HG02970 (cell line): ENCODE measurements around the gene NXNL1.
"Not testable (repeated sequence)": the region's sequence is repeated elsewhere in the genome, so short reads cannot be mapped to it uniquely, and the experiment has no call there.

Experiments
- ATAC-seq: cut with Tn5 transposase; IDR thresholded peaks from one replicate; pipeline ENCODE4 v1.9.1; 2021; ENCODE audit warnings: mild to moderate bottlenecking, moderate library complexity, moderate number of reproducible peaks; ENCODE audit not compliant: unreplicated experiment, low FRiP score

NXNL1 gene, protein sequence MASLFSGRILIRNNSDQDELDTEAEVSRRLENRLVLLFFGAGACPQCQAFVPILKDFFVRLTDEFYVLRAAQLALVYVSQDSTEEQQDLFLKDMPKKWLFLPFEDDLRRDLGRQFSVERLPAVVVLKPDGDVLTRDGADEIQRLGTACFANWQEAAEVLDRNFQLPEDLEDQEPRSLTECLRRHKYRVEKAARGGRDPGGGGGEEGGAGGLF

DNA sequence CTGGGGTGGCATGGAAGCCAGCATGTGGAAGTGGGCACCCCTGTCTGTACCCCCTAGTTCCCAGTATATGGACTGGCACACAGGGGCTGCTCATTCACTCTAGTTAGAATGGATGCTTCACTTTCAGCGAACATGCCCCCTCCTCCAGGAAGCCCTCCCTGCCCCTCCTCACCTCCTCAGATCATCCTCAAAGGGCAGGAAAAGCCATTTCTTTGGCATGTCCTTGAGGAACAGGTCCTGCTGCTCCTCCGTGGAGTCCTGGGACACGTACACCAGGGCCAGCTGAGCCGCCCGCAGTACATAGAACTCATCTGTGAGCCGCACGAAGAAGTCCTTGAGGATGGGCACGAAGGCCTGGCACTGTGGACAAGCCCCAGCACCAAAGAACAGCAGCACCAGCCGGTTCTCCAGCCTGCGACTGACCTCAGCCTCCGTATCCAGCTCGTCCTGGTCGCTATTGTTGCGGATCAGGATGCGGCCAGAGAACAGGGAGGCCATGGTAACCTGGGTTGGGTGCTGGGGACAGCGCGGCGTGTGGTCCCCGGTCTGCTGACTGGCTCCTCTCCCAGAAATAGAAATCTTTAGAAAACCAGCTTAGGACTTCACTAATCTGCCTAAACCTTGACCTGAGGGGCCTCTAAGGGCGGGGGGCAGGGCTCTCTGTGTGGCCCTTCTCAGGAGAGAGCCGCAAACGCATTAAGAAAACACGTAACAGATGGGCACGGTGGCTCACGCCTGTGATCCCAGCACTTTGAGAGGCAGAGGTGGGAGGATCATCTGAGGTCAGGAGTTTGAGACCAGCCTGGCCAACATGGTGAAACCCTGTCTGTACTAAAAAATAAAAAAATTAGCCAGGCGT lies at the start of gene NXNL1:
TSS of gene NXNL1 (minus strand) at position 555 of the 859 bp plus-strand sequence. CDS start at position 498, 57 bp downstream.
- no peak for ATAC-seq

DNA sequence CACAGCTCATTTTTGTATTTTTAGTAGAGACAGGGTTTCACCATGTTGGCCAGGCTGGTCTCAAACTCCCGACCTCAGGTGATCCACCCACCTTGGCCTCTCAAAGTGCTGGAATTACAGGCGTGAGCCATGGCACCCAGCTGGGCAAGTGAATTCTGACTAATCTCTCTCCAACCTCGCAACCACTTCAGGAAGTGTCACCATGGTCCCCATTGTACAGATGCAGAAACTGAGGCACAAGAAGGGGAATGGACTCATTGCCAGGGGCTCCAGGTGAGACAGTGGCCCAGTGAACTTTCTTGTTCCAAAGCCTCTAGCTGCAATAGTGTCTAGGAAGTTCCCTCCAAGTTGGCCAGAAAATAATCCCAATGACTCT lies 47.8 kb upstream of the NXNL1 start:
- ATAC-seq = not testable (repeated sequence)

DNA sequence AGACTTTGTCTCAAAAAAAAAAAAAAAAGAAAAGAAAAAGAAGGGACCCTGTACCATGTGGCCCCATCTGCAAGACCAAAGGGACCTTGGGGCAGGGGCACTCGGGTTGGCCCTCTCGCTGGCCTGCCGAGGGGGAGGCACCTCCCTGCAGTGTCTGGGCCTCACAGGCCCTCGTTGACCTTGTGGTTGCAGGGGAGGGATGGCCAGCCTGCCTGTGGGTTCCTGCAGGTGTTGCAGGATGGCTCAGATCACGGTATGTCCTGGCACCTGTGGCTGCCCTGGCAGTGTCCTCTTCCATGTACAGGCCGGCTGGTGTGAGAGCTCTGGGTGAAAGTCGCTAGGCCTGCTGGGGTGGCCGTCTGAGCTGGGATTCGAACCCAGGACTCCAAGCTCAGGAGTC lies 46.0 kb upstream of the NXNL1 start:
- no peak for ATAC-seq

DNA sequence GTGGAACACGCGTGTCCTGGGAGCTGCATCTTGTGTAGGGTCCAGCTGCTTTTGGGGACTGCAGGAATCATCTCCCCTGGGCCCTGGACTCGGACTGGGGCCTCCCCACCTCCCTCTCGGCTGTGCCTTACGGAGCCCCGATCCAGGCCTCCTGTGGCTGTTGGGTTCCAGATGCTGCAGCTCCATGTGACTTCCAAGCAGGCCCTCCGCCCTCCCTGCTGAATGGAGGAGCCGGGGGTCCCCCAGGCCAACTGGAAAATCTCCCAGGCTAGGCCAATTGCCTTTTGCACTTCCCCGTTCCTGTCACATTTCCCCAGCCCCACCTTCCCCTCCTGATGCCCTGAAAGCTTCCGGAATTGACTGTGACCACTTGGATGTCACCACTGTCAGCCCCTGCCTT lies 44.5 kb upstream of the NXNL1 start:
- no peak for ATAC-seq

DNA sequence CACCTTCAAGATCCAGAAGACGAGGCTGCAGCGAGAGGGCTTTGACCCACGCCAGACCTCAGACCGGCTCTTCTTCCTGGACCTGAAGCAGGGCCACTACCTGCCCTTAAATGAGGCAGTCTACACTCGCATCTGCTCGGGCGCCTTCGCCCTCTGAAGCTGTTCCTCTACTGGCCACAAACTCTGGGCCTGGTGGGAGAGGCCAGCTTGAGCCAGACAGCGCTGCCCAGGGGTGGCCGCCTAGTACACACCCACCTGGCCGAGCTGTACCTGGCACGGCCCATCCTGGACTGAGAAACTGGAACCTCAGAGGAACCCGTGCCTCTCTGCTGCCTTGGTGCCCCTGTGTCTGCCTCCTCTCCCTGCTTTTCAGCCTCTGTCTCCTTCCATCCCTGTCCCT lies 43.7 kb upstream of the NXNL1 start:
- no peak for ATAC-seq

DNA sequence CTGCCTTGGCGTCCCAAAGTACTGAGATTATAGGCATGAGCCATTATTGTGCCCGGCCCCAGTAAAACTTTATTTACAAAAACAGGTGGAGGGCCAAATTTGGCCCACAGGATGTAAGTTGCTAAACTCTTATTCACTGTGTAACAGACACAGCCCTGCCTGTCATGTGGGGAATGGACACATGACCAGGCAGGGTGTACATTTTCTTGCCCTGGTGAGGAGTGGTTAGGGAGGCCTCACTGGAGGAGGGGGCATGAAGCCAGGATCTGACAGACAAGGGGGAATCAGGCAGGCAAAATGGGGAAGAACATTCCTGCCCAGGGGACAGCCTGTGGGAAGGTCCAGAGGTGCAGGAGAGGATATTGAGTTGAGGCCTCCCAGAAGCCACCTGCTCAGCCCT lies 43.3 kb upstream of the NXNL1 start:
- no peak for ATAC-seq

DNA sequence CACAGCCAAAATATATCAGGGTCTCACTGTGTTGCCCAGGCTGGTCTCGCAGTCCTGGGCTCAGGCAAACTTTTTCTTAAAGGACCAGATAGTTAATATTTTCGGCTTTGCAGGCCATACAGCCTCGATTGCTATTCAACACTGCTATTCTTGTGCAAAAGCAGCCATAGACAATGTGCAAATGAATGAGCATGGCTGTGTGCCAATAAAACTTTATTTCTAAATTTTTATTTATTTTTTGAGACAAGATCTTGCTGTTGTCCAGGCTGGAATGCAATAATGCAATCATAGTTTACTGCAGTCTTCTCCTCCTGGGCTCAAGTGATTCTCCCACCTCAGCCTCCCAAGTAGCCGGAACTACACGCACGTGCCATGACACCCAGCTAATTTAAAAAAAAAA lies 42.5 kb upstream of the NXNL1 start:
- no peak for ATAC-seq

DNA sequence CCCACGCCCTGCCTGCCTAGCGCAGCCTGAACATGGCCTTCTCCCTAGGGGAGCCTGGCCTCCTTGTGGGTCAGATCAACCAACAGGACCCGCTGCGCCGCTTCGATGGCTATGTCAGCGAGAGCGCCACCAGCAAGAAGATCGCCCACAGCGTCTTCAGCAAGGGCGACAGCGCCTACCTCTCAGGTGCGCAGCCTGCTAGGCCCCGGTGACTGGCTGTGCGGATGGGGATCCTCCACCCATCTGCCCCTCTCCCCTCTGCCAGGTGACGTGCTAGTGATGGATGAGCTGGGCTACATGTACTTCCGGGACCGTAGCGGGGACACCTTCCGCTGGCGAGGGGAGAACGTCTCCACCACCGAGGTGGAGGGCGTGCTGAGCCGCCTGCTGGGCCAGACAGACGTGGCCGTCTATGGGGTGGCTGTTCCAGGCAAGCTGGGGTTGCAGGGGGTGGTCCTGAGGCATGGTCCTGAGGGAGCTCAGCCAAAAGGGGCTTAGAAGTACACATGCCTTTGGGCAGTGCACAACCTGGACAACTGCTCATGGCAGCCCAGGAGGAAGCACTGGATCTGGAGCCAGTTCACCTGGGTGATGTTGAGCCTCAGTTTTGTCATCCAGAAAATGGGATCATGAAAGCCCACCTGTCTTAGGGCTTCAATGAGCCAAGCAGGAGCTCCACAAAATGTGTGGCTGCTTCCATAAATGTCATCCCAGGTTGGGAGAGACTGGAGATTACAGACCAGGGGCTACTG lies 39.9 kb upstream of the NXNL1 start:
- no peak for ATAC-seq

DNA sequence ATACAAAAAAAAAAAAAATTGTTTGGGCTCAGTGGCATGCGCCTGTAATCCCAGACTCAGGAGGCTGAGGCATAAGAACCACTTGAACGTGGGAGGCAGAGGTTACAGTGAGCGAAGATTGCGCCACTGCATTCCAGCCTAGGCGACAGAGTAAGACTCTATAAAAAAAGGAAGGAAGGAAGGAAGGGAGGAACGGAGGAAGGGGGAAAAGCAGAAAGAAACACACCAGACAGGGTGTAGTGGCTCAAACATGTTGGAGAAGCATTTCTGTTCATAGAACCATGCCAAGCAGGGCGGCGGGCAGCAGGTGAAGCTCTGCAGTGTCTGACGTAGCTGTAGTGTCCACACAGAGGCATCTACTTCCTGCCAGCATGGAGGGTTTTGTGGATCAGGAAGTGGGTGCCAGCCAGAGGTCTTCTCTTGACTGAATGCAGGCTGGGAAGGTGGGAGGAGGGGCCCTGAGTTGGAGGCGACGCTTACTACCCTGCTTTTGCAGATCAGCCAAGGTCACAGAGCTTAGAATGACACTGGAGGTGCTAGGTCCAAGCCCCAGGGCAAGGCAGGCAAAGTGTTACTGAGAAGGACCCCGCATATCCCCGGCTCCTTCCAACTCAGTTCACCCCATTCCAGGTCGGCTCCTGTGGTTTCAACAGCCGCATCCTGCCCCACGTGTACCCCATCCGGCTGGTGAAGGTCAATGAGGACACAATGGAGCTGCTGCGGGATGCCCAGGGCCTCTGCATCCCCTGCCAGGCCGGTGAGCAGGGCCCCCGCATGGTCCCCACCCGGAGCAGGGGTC lies 39.1 kb upstream of the NXNL1 start:
- ATAC-seq = no peak

DNA sequence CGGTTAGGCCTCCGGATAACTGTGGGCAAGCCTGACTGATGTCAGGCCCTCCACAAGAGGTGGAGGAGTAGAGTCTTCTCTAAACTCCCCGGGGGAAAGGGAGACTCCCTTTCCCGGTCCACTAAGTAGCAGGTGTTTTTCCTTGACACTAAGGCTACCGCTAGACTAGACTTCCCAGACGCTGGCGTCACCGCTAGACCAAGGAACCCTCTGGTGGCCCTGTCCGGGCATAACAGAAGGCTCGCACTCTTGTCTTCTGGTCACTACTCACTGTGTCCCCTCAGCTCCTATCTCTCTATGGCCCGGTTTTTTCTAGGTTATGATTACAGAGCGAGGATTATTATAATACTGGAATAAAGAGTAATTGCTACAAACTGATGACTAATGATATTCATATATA lies 38.3 kb upstream of the NXNL1 start:
- not testable (repeated sequence) for ATAC-seq

DNA sequence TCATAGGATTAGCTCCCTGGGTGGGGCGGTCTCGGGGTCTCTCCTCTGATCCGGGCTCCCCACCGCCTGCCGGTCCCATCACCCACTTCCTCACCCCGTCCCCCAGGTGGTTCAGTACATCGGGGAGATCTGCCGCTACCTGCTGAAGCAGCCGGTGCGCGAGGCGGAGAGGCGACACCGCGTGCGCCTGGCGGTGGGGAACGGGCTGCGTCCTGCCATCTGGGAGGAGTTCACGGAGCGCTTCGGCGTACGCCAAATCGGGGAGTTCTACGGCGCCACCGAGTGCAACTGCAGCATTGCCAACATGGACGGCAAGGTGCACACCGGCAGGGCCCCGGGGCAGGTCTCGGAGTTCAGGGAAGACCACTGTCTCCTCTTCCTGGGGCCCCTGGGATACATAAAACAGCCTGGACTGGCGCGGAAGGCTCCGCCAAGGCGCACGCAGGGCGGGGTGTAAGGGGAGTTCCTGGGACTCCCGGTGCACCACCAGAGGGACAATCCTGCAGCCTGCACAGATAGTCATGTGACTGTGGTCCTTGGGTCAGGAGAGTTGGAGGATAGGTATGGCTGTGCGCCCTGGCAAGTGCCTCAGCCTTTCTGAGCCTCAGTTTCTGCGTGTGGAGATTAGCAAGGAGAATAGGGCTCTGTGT lies 36.5 kb upstream of the NXNL1 start:
- no peak for ATAC-seq

DNA sequence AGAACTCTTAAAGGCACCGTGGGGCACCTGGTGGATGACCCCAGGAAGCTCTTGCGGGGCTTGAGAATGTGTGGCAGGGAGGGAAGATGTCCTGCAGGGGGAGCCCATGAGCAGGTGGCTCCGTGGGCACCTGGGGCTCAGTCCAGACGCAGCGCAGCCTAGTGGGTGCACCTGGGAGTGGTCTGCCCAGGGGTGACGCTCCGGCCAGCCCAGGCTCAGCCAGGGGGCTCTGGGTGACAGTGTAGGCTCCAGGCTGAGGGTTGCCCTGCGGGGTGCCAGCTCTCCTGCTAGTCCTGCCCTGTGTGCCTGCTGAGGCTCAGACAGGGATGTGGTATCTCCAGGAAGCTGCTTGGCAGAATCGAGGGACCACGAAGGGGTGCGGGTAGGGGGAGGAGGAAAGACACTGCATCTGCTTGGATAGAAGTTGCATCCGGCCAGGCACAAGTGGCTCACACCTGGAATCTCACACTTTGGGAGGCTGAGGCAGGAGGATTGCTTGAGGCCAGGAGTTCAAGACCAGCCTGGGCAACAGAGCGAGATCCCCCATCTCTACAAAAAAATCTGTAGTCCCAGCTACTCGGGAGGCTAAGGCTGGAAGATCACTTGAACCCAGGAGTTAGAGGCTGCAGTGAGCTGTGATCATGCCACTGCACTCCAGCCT lies 35.7 kb upstream of the NXNL1 start:
- no peak for ATAC-seq

DNA sequence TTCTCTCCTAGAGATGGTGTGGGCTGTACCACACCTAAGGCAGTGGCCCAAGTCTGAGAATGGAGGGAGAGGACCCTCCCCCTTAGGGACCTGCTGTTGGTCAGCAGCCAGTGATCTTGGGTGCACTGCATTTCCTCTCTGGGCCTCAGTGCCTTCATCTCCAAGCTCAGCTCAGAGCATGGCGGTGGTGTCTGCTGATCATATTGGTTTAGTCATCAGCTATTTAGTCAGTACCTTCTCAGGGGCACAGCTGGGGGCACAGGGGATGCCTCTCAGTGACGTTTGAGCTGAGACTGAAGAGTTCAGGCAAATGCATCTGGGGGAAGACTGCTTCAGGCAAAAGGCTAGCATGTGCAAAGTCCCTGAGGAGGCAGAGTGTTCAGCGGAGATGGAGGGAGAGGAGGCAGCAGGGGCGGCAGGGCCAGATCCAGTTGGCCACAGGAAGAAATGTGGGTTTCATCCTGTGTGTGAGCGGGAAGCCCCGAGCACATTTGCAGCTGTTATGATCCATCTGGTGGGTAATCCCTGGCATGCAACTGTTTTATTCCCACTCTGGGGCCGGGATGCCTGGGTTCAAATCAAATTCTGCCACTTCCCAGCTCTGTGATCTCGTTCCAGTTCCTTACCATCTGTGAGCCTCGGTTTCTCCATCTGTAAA lies 35.0 kb upstream of the NXNL1 start:
- no peak for ATAC-seq

DNA sequence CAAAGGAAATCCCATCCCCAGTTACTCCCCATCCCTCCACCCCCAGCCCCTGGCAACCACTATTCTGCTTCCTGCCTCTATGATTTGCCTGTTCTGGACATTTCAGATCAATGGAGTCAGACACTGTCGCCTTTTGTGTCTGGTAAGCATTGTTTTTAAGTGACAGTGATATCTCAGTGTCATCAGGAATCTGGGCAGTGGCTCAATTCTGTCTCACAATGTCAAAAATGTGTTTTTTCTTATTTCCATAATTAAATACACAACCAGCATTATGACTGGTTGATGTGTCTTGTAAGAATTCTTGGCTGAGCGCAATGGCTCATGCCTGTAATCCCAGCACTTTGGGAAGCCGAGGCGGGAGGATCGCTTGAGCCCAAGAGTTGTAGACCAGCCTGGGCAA lies 30.6 kb upstream of the NXNL1 start:
- ATAC-seq = no peak

DNA sequence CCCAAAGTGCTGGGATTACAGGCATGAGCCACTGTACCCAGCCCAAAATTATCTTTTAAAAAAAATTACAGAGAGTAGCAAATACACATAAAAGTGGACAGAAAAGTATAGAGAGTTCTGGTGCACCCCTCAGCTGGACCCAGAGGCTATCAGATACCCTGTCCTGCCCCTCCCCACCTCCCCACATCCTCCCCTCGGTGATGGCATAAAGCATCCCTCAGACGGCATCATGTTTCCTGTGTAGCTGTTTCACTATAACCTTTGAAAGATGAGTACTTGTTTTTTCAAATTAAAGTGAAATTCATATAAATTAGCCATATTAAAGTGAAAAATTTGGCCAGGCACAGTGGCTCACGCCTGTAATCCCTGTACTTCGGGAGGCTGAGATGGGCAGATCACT lies 29.7 kb upstream of the NXNL1 start:
- ATAC-seq = no peak

DNA sequence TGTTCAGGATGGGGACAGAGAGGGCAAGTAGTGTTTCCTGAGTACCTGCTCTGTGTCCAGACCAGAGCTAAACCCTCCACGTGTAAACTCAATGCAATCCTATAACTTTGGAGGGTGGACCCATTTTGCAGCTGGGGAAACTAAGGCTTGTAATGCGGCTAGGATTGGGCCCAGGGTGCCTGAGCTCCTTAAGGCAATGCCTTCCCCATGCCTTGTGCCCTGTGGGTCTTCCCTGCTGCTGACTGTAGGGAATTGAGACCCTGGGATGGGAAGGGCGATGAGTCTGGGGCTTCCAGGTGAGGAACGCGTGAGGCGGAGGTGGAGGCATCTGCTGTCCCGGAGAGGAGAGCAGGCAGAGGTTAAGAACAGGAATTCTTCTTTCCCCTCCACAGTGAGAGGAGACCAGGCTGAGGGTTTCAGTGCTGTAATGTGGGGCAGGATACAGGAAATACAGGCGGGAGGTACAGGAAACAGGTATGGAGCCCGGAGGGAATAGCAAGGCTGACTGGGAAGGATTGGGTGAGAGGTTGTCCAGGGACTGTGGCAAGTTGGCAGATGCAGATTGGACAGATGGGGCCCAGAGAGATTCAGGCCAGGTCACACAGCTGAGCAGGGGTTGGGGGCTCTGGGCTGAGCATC lies 28.8 kb upstream of the NXNL1 start:
- no peak for ATAC-seq

DNA sequence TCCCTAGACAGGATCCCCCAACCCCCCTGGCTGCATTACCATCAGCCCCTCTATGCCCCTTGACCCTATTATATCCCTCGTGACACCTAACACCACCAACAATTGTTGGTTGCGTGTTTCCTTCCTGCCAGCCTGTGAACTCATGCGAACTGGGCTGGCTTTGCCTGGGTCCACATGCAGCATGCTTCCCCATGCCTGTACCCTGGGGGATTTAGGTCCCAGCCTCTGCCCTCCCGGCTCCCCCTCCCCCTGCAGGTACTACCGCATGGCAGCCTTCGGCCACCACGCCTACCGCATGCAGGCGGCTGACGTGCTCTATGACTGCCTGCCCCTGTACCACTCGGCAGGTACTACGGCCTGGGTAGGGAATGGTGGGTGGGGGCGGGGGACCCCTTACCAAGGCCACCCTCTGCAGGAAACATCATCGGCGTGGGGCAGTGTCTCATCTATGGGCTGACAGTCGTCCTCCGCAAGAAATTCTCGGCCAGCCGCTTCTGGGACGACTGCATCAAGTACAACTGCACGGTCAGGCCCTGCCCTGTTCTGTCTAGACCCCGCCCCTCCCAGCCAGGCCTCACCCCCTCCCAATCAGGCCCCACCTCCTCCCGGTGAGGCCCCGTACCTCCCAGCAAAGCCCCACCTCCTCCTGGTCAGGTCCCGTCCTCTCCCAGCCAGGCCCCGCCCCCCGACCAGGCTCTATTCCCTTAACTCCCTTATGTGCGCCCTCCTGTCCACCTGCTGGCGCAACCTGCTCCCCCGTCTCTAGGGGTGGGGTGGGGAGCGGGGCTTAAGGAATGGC lies 28.1 kb upstream of the NXNL1 start:
- ATAC-seq = no peak
